Bronchial epithelial cell (primary cell): ENCODE results near the gene NCKAP5L. TPM values are rescaled to one million over a fixed set of nuclear protein-coding genes. Genes with fewer than 3 reads are reported as not detected.

Experiments used
- DNase-seq: peaks from one replicate; pipeline ENCODE4 v3.0.0-alpha.2; 2010; ENCODE audit warnings: low read depth
- FAIRE-seq: peaks from 2 replicates; lab custom pipeline; 2011; peaks lifted over from hg19 to GRCh38; lab: Jason Lieb, UNC
- H3K27me3 ChIP-seq: 2 replicates; pipeline ENCODE4 v1.5.1; 2011; ENCODE audit warnings: low read length; ENCODE audit not compliant: control insufficient read depth, insufficient read depth
- H3K36me3 ChIP-seq: 2 replicates; pipeline ENCODE4 v1.5.1; 2011; ENCODE audit warnings: low read length; ENCODE audit not compliant: control insufficient read depth, insufficient read depth
- H3K4me3 ChIP-seq: 2 replicates; pipeline ENCODE4 v1.5.1; 2011; ENCODE audit warnings: mild to moderate bottlenecking, low read depth, low read length, control low read depth
- CTCF ChIP-seq: IDR thresholded peaks from 2 replicates; pipeline ENCODE4 v1.5.1; 2011; ENCODE audit warnings: mild to moderate bottlenecking, moderate library complexity, low read length, control low read depth, inconsistent platforms; ENCODE audit not compliant: insufficient read depth, severe bottlenecking
- total RNA-seq: library from RNA; depleted of rRNA; stranded (reverse); fragments of >200 nt; gene quantifications from 2 replicates; pipeline ENCODE4 v1.2.1, GENCODE V29; 2014

Gene NCKAP5L
- total RNA-seq, 1 donor from 2014 or later = 3.7 TPM

- no peak for TF ChIP-seq CTCF
- H3K4me3 ChIP-seq = peak overlapping the region; percentile 78
- no peaks in the 10 kb centered on the region for H3K36me3 ChIP-seq
- DNase-seq (no peak), FAIRE-seq (no peak)
- H3K27me3 ChIP-seq = no peaks in the 10 kb centered on the region
Observed at GRCh38 chr12:49827051-49827400, 1.2 kb downstream of the NCKAP5L start.

- TF ChIP-seq CTCF = no peak
- H3K27me3 ChIP-seq = no peaks in the 10 kb centered on the region
- H3K4me3 ChIP-seq = no peak overlapping the region
- DNase-seq = peak; percentile 61
- H3K36me3 ChIP-seq = no peaks in the 10 kb centered on the region
- FAIRE-seq = peak; percentile 86
Observed at GRCh38 chr12:49825971-49826421, 2.2 kb downstream of the NCKAP5L start.

- DNase-seq (peak; percentile 61), FAIRE-seq (no peak)
- Histone ChIP-seq H3K36me3 (no peaks in the 10 kb centered on the region), H3K4me3 (no peak overlapping the region), H3K27me3 (no peaks in the 10 kb centered on the region)
- TF ChIP-seq CTCF = no peak
Observed at GRCh38 chr12:49825360-49825970, 2.7 kb downstream of the NCKAP5L start.

GRCh38 chr12:49824895-49825294, 3.3 kb downstream of the NCKAP5L start:
- no peak for TF ChIP-seq CTCF
- FAIRE-seq (no peak), DNase-seq (peak; percentile 61)
- Histone ChIP-seq H3K27me3 (no peaks in the 10 kb centered on the region), H3K36me3 (no peaks in the 10 kb centered on the region), H3K4me3 (no peak overlapping the region)

- FAIRE-seq (no peak), DNase-seq (no peak)
- Histone ChIP-seq H3K4me3 (no peak overlapping the region), H3K36me3 (no peaks in the 10 kb centered on the region), H3K27me3 (no peaks in the 10 kb centered on the region)
- TF ChIP-seq CTCF = no peak
Observed at GRCh38 chr12:49824416-49824815, 3.8 kb downstream of the NCKAP5L start.

GRCh38 chr12:49823951-49824350, 4.3 kb downstream of the NCKAP5L start:
- no peak for TF ChIP-seq CTCF
- FAIRE-seq (no peak), DNase-seq (no peak)

More at GRCh38 chr12:49823951-49824350, 4.3 kb downstream of the NCKAP5L start:
- Histone ChIP-seq H3K36me3 (no peaks in the 10 kb centered on the region), H3K4me3 (no peak overlapping the region), H3K27me3 (no peaks in the 10 kb centered on the region)
